ENCODE results near the gene MAPKAP1.
"Not testable (repeated sequence)": the region's sequence is repeated elsewhere in the genome, so short reads cannot be mapped to it uniquely, and the experiment has no call there.

Gene MAPKAP1

DNA sequence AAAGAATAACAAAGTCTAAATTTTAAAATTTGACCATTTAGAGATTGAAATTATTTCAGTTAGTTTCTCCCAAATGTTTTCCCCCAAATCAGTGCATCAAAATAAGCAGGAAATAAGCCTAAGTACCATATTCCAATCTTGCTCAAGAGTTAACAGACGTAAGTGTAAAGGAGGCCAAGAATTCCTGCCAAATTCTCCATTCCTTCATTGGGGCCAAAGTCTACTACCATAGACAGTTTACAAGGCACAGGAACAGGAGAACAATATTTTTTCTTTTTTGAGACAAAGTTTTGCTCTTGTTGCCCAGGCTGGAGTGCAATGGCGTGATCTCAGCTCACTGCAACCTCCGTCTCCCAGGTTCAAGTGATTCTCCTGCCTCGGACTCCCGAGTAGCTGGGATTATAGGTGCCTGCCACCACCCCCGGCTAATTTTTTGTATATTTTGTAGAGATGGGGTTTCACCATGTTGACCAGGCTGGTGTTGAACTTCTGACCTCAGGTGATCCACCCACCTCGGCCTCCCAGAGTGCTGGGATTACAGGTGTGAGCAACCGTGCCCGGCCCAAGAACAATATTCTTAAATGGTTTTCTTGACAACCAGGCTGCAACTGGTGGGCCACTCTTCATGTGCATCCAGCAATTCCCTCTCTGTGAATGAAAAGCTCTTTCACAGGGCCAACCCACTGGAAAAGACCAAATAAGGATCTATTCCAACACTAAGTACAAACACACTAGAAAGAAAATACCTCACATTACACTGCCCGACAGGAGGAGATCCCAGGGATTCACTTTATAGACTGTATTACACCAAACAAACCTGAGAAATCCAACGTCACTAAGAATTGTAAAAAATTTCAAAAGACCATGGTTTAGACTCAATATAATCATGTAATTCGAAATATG, 127.7 kb downstream of the MAPKAP1 start:
- DNase-seq: no peak
- Mint-ChIP-seq H3K27me3 (no peaks in the 10 kb centered on the region), H3K9me3 (peaks cover 17% of the 10 kb centered on the region), H3K4me1 (no peaks in the 10 kb centered on the region), H3K4me3 (no peak overlapping the region), H3K27ac (no peak overlapping the region), H3K36me3 (peaks cover 38% of the 10 kb centered on the region)
- CTCF ChIA-PET: no interaction called here

DNA sequence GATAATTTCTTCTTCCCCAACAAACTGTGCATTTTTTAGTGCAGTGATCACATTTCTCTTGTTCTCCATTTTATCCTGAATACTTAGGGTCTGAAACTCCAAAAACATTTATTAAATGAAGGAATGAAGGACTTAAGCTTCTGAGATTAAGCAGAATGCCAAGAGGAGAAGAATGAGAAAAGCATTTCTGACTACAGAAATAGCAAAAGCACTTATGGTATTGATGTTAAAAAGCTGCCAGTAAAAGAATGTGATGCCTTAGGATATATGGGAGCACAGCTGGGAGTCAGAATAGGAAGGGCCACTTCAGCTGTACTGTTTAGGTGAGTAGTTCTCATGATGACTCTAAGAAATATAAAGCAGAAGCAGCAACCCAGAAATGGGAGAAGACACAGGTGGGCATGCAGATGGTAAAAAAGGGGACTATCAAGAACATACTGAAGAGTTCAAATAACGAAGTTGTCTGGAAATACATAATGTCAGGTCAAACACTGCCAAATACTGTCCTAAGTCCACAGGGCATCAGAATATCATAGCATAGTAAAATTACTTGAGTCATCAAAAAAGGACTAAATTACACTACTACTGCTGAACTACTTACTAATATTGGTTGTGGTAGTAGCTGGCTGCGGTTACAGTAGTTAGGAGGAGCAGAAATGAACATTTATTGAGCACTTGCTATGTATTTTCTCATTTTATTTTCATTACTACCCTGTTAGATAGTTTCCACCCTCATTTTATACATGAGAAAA, 132.7 kb downstream of the MAPKAP1 start:
- Mint-ChIP-seq H3K4me1 (no peaks in the 10 kb centered on the region), H3K36me3 (peaks cover 26% of the 10 kb centered on the region), H3K4me3 (no peak overlapping the region), H3K27ac (no peak overlapping the region), H3K9me3 (peaks cover 32% of the 10 kb centered on the region), H3K27me3 (no peaks in the 10 kb centered on the region)
- CTCF ChIA-PET: no interaction called here
- no peak for DNase-seq

DNA sequence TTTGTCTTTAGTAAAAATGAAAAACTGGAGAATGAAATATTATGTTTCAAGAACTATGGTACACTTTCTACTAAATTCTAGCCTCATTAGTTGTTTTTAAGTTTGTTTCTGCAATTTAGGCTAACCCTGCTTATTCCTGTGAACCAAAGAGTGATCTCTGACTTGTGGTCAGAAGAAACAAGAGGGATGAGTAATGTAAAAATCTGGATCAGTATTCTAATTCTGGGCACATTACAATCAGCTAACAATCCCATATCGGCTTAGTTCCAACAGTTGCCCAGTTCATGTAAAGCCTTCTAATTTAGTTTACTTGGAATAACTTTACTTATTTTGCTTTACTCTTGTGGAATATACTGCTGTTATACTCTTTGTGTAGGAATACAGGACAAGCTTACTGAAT, 134.5 kb downstream of the MAPKAP1 start:
- H3K36me3 Mint-ChIP-seq: peaks cover 23% of the 10 kb centered on the region
- not testable (repeated sequence) for DNase-seq, H3K27me3 Mint-ChIP-seq, H3K4me1 Mint-ChIP-seq, H3K27ac Mint-ChIP-seq, H3K4me3 Mint-ChIP-seq
- peaks cover 30% of the 10 kb centered on the region for H3K9me3 Mint-ChIP-seq
- CTCF ChIA-PET: interaction anchor here (2.0 kb wide), 1 partner anchor 14 kb away, joined by 6 read pairs; no protein-coding TSS in a partner anchor

DNA sequence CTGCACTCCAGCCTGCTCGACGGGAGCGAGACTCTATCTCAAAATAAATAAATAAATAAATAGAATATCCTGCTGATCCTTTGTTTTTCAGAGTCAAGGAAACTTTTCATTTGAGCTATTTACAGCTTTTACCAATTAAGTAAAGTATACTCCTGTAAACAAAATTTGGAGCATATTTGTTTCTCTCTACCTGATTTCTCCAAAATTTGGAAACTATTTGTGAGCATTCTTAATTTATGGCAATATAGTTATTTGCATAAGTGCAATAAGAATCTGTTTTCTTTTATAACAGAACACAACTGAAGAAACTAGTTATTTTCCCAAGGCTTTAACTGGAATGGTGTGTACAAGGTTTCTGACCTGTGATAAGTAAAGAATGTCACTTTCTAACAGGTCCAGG, 135.2 kb downstream of the MAPKAP1 start:
- not testable (repeated sequence) for H3K4me3 Mint-ChIP-seq, H3K27ac Mint-ChIP-seq, H3K4me1 Mint-ChIP-seq, H3K27me3 Mint-ChIP-seq, DNase-seq
- H3K36me3 Mint-ChIP-seq: peaks cover 23% of the 10 kb centered on the region
- H3K9me3 Mint-ChIP-seq: peaks cover 30% of the 10 kb centered on the region
- CTCF ChIA-PET: interaction anchor here (2.0 kb wide), 1 partner anchor 13 kb away, joined by 6 read pairs; no protein-coding TSS in a partner anchor

DNA sequence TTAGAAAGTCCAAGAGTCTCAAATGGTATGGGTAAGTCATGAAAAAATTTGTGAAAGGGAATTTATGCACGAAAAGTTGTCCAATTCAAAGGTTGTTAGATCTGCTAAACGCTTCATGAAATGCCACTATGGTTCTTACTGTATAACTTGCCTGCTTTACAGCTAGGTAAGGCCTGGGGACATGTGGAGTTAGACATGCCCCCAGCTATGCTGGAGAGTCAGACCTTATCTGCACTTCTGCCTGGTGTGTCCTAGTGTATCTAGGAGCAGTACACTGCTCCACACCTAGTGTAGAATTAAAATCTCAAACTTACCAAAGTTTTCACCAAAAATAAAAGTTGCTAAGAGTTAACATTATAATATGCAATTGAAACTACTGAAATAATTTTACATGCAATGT, 136.8 kb downstream of the MAPKAP1 start:
- Mint-ChIP-seq H3K27me3 (no peaks in the 10 kb centered on the region), H3K36me3 (peaks cover 16% of the 10 kb centered on the region), H3K4me3 (no peak overlapping the region), H3K4me1 (no peaks in the 10 kb centered on the region), H3K9me3 (peaks cover 21% of the 10 kb centered on the region), H3K27ac (no peak overlapping the region)
- DNase-seq: no peak
- CTCF ChIA-PET: interaction anchor here (0.7 kb wide), 1 partner anchor 308 kb away, joined by 3 read pairs; no protein-coding TSS in a partner anchor

DNA sequence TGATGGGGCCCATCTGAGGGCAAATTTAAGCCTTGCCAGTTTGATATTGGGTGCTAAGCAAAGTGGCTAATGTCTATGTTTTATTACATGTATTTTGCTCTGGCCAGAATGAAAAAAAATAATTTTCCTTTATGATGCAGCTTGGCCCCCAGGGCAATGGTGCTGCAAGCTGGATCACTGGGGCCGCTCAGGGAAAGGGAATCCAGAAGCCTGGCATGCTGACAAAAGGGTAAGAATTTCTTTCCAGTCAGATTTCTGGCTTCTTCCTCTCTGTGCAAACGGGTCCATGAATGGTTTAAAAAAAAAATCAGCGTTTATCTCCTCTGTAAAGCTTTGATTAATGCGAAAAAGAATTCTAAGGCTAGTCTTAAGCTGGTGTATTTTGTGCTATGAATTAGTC, 138.4 kb downstream of the MAPKAP1 start:
- no peaks in the 10 kb centered on the region for H3K27me3 Mint-ChIP-seq
- H3K36me3 Mint-ChIP-seq: peaks cover 6% of the 10 kb centered on the region
- CTCF ChIA-PET: no interaction called here
- peaks cover 16% of the 10 kb centered on the region for H3K9me3 Mint-ChIP-seq
- H3K4me3 Mint-ChIP-seq: no peak overlapping the region
- DNase-seq: no peak
- no peak overlapping the region for H3K27ac Mint-ChIP-seq
- H3K4me1 Mint-ChIP-seq: no peaks in the 10 kb centered on the region

DNA sequence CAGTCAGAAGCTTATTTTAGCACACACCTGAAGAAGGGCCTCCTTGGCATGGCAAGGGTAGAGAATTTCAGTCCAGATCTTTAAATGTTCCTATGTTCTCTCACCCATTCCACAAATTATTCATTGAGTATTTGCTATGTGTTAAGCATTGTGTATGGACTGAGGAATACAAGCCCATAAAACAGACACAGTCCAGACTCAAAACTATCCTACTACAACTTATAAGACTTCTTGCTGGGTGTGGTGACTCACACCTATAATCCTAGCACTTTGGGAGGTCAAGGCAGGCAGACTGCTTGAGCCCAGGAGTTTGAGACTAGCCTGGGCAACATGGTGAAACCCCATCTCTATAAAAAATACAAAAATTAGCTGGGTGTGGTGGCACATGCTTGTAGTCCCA, 141.0 kb downstream of the MAPKAP1 start:
- not testable (repeated sequence) for H3K27ac Mint-ChIP-seq

DNA sequence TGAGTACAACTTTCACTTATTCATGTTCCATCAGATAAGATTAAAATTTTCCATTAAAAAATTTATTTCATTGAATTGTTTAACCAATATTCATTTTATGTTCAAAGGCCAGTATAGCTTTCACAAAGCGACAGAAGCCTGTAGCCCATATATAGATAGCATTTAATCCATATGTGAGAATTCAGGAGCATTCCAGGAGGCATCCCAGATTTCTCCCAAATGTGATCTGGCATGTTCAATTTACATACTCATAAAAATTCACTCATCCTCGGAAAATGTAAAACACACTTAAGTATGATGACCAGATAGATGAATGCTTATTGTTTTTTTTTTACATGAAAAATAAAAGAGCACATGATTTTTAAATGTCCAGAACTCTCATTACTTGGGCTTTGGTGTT, 141.9 kb downstream of the MAPKAP1 start:
- H3K36me3 Mint-ChIP-seq: peaks cover 4% of the 10 kb centered on the region
- CTCF ChIA-PET: interaction anchor here (0.6 kb wide), 1 partner anchor 197 kb away, joined by 3 read pairs; no protein-coding TSS in a partner anchor
- DNase-seq: no peak
- H3K4me3 Mint-ChIP-seq: no peak overlapping the region
- H3K4me1 Mint-ChIP-seq: peaks cover 15% of the 10 kb centered on the region
- H3K9me3 Mint-ChIP-seq: peaks cover 2% of the 10 kb centered on the region
- no peaks in the 10 kb centered on the region for H3K27me3 Mint-ChIP-seq
- no peak overlapping the region for H3K27ac Mint-ChIP-seq

More for the DNA sequence above, 141.0 kb downstream of the MAPKAP1 start:
- H3K36me3 Mint-ChIP-seq, H3K9me3 Mint-ChIP-seq, H3K4me3 Mint-ChIP-seq, DNase-seq, CTCF ChIA-PET, H3K27me3 Mint-ChIP-seq: not testable (repeated sequence)
- H3K4me1 Mint-ChIP-seq: peaks cover 12% of the 10 kb centered on the region

DNA sequence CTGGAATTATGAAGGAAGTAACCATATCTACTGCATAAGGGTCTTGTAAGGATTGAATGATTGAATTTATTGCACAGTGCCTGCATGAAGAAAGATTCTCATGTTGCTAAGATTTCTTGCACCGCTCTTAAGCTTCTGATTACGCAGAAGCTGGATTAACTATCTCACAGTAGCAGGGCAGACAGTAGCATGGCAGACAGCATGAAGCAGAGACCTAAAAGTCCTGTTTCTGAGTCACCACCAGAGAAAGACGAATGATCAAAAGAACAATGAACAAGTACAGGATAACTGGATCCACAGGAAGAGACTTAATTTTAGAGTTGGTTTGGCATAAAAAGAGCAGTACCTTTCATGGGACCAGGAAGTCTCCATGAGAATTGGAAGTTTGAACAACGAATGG, 142.4 kb downstream of the MAPKAP1 start:
- Mint-ChIP-seq H3K27ac (no peak overlapping the region), H3K36me3 (peaks cover 3% of the 10 kb centered on the region), H3K4me1 (peaks cover 15% of the 10 kb centered on the region), H3K4me3 (no peak overlapping the region), H3K9me3 (no peaks in the 10 kb centered on the region), H3K27me3 (no peaks in the 10 kb centered on the region)
- CTCF ChIA-PET: no interaction called here
- DNase-seq: no peak

DNA sequence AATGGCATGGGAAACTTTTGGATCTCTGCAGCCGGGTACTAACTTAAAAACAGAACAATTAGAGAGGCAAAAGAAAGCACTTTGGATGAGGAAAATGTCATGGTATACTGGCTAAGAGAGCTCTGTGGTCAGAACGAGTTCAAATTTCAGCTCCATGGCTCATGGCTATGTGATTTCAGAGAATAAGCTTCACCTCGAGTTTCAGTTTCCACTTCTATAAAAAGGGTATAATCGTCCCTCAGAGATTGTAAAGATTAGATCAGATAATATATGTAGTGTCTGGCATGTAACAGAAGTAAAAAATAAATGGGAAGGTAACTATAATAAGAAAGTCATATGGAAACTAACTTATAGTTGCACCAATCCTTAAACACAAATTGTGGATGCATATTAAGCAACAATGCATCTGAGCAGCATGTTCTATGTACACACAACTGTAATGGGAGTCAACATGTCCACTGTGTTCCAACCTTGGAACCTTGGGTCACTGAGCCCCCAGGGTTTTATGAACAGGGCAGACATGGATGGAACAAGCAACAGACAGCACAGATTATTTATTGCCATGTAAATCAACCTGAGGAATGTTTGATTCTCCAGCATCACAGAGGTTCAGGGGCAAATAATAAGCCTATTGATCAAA, 145.4 kb downstream of the MAPKAP1 start:
- Mint-ChIP-seq H3K36me3 (peaks cover 14% of the 10 kb centered on the region), H3K9me3 (no peaks in the 10 kb centered on the region), H3K27me3 (no peaks in the 10 kb centered on the region), H3K27ac (no peak overlapping the region), H3K4me1 (peaks cover 15% of the 10 kb centered on the region), H3K4me3 (no peak overlapping the region)
- no peak for DNase-seq
- CTCF ChIA-PET: interaction anchor here (0.9 to 1.7 kb wide), 3 partner anchors 11 to 154 kb away, joined by 3 to 4 read pairs (median 3); no protein-coding TSS in a partner anchor

DNA sequence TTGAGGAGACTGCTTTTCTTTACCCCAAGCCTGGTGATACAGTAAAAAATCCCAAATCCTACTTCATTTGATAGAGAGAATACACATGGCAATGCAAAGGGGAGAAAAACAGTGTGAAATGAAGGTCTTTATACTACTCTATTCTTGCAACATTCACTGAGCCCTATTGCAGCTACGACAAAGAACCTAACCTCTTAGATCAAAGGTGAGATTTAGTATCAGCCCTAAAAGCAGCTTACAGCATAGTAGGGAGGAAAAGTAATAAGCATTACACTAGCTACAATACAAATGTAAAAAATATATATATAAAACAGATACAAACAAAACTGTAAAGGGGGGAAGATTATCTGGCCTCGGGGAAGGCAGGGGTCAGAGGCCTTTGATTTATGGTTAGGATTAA, 147.1 kb downstream of the MAPKAP1 start:
- no peaks in the 10 kb centered on the region for H3K9me3 Mint-ChIP-seq
- H3K4me1 Mint-ChIP-seq: peaks cover 15% of the 10 kb centered on the region
- CTCF ChIA-PET: interaction anchor here (1.7 kb wide), 1 partner anchor 153 kb away, joined by 4 read pairs; no protein-coding TSS in a partner anchor

DNA sequence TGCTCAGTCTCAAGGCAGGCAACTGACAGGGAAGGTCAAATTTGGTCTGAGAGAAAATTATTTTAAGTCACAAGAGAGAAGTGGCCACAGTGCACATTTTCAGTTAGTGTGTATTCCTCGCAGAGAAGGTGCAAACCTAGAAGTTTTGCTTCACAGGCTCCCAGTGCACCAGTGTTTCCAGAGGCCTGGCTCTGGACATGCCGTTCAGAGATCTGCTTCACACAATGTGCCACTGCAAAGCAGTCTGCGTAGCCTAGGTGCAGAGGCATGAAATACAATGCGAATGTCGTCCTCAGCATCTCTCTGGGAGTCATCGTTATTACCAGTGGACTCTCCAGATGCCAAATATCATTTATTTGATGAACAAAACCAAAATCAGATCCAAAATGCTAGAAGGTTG, 147.8 kb downstream of the MAPKAP1 start:
- Mint-ChIP-seq H3K9me3 (no peaks in the 10 kb centered on the region), H3K4me3 (no peak overlapping the region), H3K27ac (no peak overlapping the region), H3K36me3 (peaks cover 14% of the 10 kb centered on the region), H3K27me3 (no peaks in the 10 kb centered on the region), H3K4me1 (peaks cover 15% of the 10 kb centered on the region)
- DNase-seq: no peak
- CTCF ChIA-PET: interaction anchor here (0.6 to 1.7 kb wide), 22 partner anchors 8 to 860 kb away, joined by 3 to 14 read pairs (median 3); no protein-coding TSS in a partner anchor

More for the DNA sequence above, 147.1 kb downstream of the MAPKAP1 start:
- Mint-ChIP-seq H3K4me3 (no peak overlapping the region), H3K27me3 (no peaks in the 10 kb centered on the region), H3K27ac (no peak overlapping the region), H3K36me3 (peaks cover 14% of the 10 kb centered on the region)
- DNase-seq: no peak

DNA sequence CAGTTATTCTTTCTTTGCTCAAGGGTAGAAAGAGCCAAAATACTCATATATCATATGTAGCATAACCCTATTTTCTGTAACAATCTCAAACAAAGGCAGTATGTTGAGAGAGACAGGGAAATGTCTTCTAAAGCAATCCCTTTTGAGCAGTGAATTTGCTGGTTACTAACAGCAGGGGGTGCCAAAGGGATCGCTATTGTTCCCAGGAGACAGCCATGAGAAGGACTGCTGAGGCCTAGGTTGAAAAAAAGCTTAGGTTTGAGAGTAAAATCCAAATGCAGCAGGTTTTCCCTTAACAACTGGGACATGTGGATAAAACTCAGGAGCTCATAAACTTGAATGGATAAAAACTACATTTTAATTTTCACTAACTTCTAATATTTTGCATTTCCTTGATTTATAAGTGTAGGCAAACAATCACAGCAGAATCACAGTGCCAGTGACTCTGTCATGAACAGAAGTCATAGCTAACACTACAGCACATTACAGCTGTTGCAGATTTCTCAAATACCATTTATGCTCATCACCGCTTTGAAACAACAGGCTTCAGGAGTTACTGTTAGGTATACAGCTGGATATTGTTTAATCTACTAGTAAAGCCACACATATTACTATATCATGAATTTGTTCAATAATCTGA, 148.4 kb downstream of the MAPKAP1 start:
- peak; percentile 69 for DNase-seq
- CTCF ChIA-PET: interaction anchor here (0.6 to 1.7 kb wide), 22 partner anchors 9 to 861 kb away, joined by 3 to 14 read pairs (median 3); no protein-coding TSS in a partner anchor
- peaks cover 15% of the 10 kb centered on the region for H3K36me3 Mint-ChIP-seq
- H3K27me3 Mint-ChIP-seq: no peaks in the 10 kb centered on the region
- H3K4me3 Mint-ChIP-seq: no peak overlapping the region
- no peak overlapping the region for H3K27ac Mint-ChIP-seq
- peaks cover 15% of the 10 kb centered on the region for H3K4me1 Mint-ChIP-seq
- no peaks in the 10 kb centered on the region for H3K9me3 Mint-ChIP-seq

Measured in activated naive CD4-positive, alpha-beta T cell treated with anti-CD3 and anti-CD28 coated beads, Interleukin-2, amount 10 ng/mL, durations not matched to agents 7 days and 5 days (primary cell).